ENCODE measurements around the gene RPAP3. TPM values are rescaled to one million over a fixed set of nuclear protein-coding genes. Genes with fewer than 3 reads are reported as not detected.

RPAP3 gene
- total and polyA plus RNA-seq, 4 donors = 9.5 to 19.9 (median 14.9) TPM

DNA sequence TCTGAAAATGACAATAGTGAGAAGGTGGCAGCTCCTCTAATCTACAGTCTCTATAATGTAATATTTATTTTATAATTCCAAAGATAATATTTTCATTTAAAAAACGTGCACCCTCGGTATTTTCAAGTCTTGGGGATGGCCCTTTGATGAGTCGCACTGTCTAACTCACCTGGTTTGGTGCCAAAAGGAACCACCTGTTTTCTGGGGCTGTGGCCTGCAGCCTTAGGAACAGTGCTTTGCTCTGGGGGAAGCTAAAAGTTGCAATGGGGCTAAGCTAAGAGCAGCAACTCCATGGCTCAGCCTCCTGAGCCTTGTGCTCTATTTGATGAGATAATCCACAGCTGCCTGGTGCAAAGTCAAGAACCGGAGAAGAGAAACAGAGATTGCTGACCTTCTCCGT is 25.9 kb upstream of the RPAP3 start:
- no peak overlapping the region for H3K4me3 ChIP-seq
- H3K9ac ChIP-seq (ENCODE audit: insufficient read depth in 1 of 2, low read length in 2 of 2) = no peak overlapping the region
- H3K9me3 ChIP-seq (ENCODE audit: control insufficient read depth in 4 of 4, insufficient read depth in 3 of 4, low read length in 3 of 4) = no peaks in the 10 kb centered on the region
- H3K27me3 ChIP-seq (ENCODE audit: control insufficient read depth in 3 of 3, insufficient read depth in 3 of 3, low read length in 2 of 3) = no peaks in the 10 kb centered on the region
- TF ChIP-seq, protein P1, sequence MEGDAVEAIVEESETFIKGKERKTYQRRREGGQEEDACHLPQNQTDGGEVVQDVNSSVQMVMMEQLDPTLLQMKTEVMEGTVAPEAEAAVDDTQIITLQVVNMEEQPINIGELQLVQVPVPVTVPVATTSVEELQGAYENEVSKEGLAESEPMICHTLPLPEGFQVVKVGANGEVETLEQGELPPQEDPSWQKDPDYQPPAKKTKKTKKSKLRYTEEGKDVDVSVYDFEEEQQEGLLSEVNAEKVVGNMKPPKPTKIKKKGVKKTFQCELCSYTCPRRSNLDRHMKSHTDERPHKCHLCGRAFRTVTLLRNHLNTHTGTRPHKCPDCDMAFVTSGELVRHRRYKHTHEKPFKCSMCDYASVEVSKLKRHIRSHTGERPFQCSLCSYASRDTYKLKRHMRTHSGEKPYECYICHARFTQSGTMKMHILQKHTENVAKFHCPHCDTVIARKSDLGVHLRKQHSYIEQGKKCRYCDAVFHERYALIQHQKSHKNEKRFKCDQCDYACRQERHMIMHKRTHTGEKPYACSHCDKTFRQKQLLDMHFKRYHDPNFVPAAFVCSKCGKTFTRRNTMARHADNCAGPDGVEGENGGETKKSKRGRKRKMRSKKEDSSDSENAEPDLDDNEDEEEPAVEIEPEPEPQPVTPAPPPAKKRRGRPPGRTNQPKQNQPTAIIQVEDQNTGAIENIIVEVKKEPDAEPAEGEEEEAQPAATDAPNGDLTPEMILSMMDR (IDR thresholded peaks at IDR 0.05; ENCODE audit: control extremely low read depth, extremely low read depth) = no peak
- WGBS, 2 donors = 75 to 88% methylated on average over 5 of the region's 5 CpGs
- H3K36me3 ChIP-seq (ENCODE audit: control insufficient read depth in 4 of 4, insufficient read depth in 4 of 4, low read length in 4 of 4) = no peaks in the 10 kb centered on the region
- peaks cover 6 to 38% (median 23%) of the 10 kb centered on the region in 5 donors for H3K4me1 ChIP-seq (ENCODE audit: control insufficient read depth in 5 of 5, insufficient read depth in 5 of 5, low read length in 5 of 5)
- H3K27ac ChIP-seq (ENCODE audit: low read depth in 1 of 2, low read length in 1 of 2) = no peak overlapping the region
- no peak for DNase-seq
- no peak for ATAC-seq (ENCODE audit: insufficient read depth, low FRiP score)

DNA sequence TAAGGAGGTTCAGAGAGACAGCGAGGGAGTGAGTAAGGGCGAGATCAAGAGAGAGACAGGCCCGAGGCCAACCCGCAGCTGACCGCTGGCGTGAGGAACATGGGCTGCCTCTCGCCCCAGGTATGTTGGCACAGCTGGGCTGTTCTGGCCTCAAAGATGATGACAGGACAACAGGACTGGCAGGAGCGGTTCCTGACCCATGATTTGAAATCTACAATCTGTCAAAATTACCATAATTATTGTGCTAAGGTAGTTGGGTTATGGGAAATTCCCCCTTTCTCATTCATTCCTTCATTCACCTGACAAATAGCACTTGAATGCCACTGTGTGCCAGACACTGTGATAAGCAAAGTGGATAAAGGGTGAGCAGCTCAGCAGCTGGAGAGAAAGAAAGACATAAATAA is 24.5 kb upstream of the RPAP3 start:
- TF ChIP-seq, protein P1 (IDR thresholded peaks at IDR 0.05; ENCODE audit: control extremely low read depth, extremely low read depth) = no peak
- H3K4me3 ChIP-seq = no peak overlapping the region
- ATAC-seq (ENCODE audit: insufficient read depth, low FRiP score) (no peak), DNase-seq (no peak)
- no peaks in the 10 kb centered on the region for H3K9me3 ChIP-seq (ENCODE audit: control insufficient read depth in 4 of 4, insufficient read depth in 3 of 4, low read length in 3 of 4)
- H3K27me3 ChIP-seq (ENCODE audit: control insufficient read depth in 3 of 3, insufficient read depth in 3 of 3, low read length in 2 of 3) = no peaks in the 10 kb centered on the region
- H3K36me3 ChIP-seq (ENCODE audit: control insufficient read depth in 4 of 4, insufficient read depth in 4 of 4, low read length in 4 of 4) = no peaks in the 10 kb centered on the region
- H3K4me1 ChIP-seq (ENCODE audit: control insufficient read depth in 5 of 5, insufficient read depth in 5 of 5, low read length in 5 of 5) = peaks cover 0 to 26% (median 11%) of the 10 kb centered on the region in 5 donors
- peak overlapping the region; percentile 4 to 57 for H3K27ac ChIP-seq (ENCODE audit: low read depth in 1 of 2, low read length in 1 of 2)
- H3K9ac ChIP-seq (ENCODE audit: insufficient read depth in 1 of 2, low read length in 2 of 2) = no peak overlapping the region
- WGBS, 2 donors = 70 to 74% methylated on average over 8 of the region's 8 CpGs

DNA sequence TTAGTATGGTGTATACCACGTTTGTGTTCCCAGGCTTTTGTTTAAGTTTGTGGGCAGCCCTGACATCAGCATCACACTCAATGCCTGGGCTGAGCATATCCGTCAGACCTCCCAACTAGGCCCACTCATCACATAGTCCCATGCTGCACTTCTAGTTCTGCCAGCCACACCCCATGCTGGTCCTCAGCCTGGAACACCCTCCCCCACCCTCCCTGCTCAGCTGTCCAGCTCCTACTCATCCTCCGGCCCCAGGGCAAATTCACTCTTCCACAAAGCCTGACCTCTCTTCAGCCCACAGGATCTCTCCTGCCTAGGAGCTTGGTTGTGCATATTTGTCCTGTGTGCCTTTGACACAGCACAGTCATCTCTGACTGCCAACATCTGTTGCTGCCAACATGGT is 23.4 kb upstream of the RPAP3 start:
- no peak for DNase-seq
- Histone ChIP-seq H3K9me3 (ENCODE audit: control insufficient read depth in 4 of 4, insufficient read depth in 3 of 4, low read length in 3 of 4) (no peaks in the 10 kb centered on the region), H3K27ac (ENCODE audit: low read depth in 1 of 2, low read length in 1 of 2) (no peak overlapping the region), H3K4me3 (no peak overlapping the region), H3K36me3 (ENCODE audit: control insufficient read depth in 4 of 4, insufficient read depth in 4 of 4, low read length in 4 of 4) (no peaks in the 10 kb centered on the region), H3K9ac (ENCODE audit: insufficient read depth in 1 of 2, low read length in 2 of 2) (no peak overlapping the region), H3K4me1 (ENCODE audit: control insufficient read depth in 5 of 5, insufficient read depth in 5 of 5, low read length in 5 of 5) (peaks cover 0 to 15% (median 3%) of the 10 kb centered on the region in 5 donors), H3K27me3 (ENCODE audit: control insufficient read depth in 3 of 3, insufficient read depth in 3 of 3, low read length in 2 of 3) (no peaks in the 10 kb centered on the region)
- TF ChIP-seq, protein P1 (IDR thresholded peaks at IDR 0.05; ENCODE audit: control extremely low read depth, extremely low read depth) = no peak
- no peak for ATAC-seq (ENCODE audit: insufficient read depth, low FRiP score)
- WGBS, 2 donors = 75 to 77% methylated on average over 3 of the region's 3 CpGs

DNA sequence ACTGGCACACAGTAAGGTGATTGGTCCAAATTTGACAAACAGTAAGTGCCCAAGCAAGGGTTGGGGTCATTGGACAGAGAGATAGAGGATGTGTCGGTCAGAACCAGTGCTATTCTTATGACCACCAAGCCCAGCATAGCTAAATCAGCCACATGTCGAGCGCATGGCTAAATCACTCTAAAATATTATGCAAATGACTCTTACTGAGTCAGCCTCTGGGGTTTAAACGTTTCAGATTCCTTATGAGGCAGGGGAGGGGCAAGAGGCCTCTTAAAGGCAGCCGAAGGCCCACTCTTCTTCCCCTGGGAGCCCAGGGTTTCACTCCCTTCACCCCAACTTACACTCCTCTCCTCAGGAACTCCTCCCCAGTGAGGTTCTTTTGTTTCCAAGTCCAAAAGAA is 20.1 kb upstream of the RPAP3 start:
- TF ChIP-seq, protein P1 (IDR thresholded peaks at IDR 0.05; ENCODE audit: control extremely low read depth, extremely low read depth) = no peak
- H3K9ac ChIP-seq (ENCODE audit: insufficient read depth in 1 of 2, low read length in 2 of 2) = no peak overlapping the region
- no peak for DNase-seq
- H3K9me3 ChIP-seq (ENCODE audit: control insufficient read depth in 4 of 4, insufficient read depth in 3 of 4, low read length in 3 of 4) = no peaks in the 10 kb centered on the region
- peaks cover 0 to 2% (median 0%) of the 10 kb centered on the region in 4 donors for H3K36me3 ChIP-seq (ENCODE audit: control insufficient read depth in 4 of 4, insufficient read depth in 4 of 4, low read length in 4 of 4)
- H3K27ac ChIP-seq (ENCODE audit: low read depth in 1 of 2, low read length in 1 of 2) = no peak overlapping the region
- H3K4me1 ChIP-seq (ENCODE audit: control insufficient read depth in 5 of 5, insufficient read depth in 5 of 5, low read length in 5 of 5) = peaks cover 0 to 14% (median 3%) of the 10 kb centered on the region in 5 donors
- ATAC-seq (ENCODE audit: insufficient read depth, low FRiP score) = no peak
- no peak overlapping the region for H3K4me3 ChIP-seq
- H3K27me3 ChIP-seq (ENCODE audit: control insufficient read depth in 3 of 3, insufficient read depth in 3 of 3, low read length in 2 of 3) = no peaks in the 10 kb centered on the region
- 68 to 70% methylated on average over 5 of the region's 5 CpGs for WGBS, 2 donors

Data from lung (tissue), 12 donors.